ENCODE measurements around the gene AAR2.

DNA sequence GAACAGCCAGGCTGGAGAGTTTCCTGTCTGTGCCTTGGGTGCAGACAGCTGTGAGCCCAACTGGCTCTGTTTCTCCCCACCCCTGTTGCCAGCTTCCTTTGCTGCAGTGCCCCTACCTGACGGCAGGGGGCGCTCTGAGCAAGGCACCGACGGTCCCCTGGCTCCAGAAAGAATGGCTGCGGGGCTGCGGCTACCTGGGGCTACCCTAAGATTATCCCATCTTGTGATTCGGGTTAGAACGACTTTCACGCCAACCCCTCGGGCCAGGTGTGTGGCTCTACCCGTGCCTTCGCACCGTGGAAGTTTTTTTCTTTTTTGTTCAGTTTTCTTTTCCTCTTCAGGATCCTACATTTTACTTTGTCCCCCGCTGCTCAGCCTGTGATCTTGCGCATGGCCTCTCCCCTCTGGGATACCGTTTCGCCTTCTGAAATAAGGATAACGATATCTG, 33.4 kb upstream of the AAR2 start:
- TF ChIP-seq, protein P1, sequence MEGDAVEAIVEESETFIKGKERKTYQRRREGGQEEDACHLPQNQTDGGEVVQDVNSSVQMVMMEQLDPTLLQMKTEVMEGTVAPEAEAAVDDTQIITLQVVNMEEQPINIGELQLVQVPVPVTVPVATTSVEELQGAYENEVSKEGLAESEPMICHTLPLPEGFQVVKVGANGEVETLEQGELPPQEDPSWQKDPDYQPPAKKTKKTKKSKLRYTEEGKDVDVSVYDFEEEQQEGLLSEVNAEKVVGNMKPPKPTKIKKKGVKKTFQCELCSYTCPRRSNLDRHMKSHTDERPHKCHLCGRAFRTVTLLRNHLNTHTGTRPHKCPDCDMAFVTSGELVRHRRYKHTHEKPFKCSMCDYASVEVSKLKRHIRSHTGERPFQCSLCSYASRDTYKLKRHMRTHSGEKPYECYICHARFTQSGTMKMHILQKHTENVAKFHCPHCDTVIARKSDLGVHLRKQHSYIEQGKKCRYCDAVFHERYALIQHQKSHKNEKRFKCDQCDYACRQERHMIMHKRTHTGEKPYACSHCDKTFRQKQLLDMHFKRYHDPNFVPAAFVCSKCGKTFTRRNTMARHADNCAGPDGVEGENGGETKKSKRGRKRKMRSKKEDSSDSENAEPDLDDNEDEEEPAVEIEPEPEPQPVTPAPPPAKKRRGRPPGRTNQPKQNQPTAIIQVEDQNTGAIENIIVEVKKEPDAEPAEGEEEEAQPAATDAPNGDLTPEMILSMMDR (IDR thresholded peaks at IDR 0.05), result peak; percentile 88 to 94 (median 89)
- peak in 1 of 2 donors; percentile 10 for TF ChIP-seq POLR2AphosphoS5 (IDR thresholded peaks at IDR 0.05; ENCODE audit: insufficient read depth in 1 of 2, low read depth in 1 of 2)
- TF ChIP-seq POLR2A (IDR thresholded peaks at IDR 0.05), result no peak
